Measurements from ENCODE around the gene PPM1B. TPM values are rescaled to one million over a fixed set of nuclear protein-coding genes. Genes with fewer than 3 reads are reported as not detected.

The PPM1B gene
- total and polyA plus RNA-seq, 2 of the 4 experiments (the other 2 are of a cell fraction) = 13.4 to 14.7 TPM

DNA sequence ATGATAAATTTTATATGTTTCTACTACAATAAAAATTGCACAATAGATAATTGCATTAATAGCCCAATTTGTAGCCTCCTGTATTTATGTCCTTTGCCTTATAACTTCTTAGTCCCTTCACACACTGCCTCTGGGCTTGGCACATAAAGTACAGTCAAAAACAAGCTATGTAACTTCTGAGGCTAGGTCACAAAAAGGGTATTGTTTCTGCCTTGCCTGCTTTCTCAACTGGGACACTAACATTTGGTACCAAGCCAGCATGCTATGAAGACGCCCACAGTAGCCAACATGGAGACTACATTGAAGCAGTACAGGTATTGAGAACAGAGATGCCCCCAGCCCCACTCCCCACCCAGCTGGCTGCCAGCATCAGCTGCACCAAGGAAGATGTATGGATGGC is 101.2 kb downstream of the PPM1B start:
- CTCF ChIA-PET = no interaction called here
- dilution Hi-C loops (cut with HindIII; ENCODE audit: low sequenced_read_pairs, unreplicated experiment) (no loop called here), intact Hi-C loops (cut with micrococcal nuclease) (no loop called here), in situ Hi-C loops (cut with MboI; ENCODE audit: low sequenced_read_pairs) (no loop called here)
- no peak overlapping the region for H2BK5ac ChIP-seq (ENCODE audit: low read depth, low read length, poor library complexity, severe bottlenecking)
- H3K4me1 ChIP-seq (ENCODE audit: control insufficient read depth, insufficient read depth, low read length) = peaks cover 4% of the 10 kb centered on the region
- H4K20me1 ChIP-seq (ENCODE audit: insufficient read depth, low read length) = no peaks in the 10 kb centered on the region
- no peak overlapping the region for H3K4me3 ChIP-seq (ENCODE audit: insufficient read depth, low read depth, low read length)
- H3K9me1 ChIP-seq (ENCODE audit: insufficient read depth, low read length) = no peaks in the 10 kb centered on the region
- no peak overlapping the region for H2AFZ ChIP-seq (replicated peaks; ENCODE audit: low read length, poor library complexity)
- H2AK9ac ChIP-seq (replicated peaks; ENCODE audit: low read depth, low read length, poor library complexity) = no peak overlapping the region
- no peak overlapping the region for H3K18ac ChIP-seq (ENCODE audit: low read depth, low read length)
- no peak overlapping the region for H3K4ac ChIP-seq (ENCODE audit: low read depth, low read length)
- H3K4me2 ChIP-seq (ENCODE audit: low read depth, low read length) = no peak overlapping the region
- H3K79me1 ChIP-seq (ENCODE audit: low read depth in 1 of 2, low read length in 2 of 2) = no peaks in the 10 kb centered on the region
- no peak overlapping the region for H3K27ac ChIP-seq (ENCODE audit: insufficient read depth, low read length)
- H2BK15ac ChIP-seq (ENCODE audit: low read depth, low read length) = no peak overlapping the region
- TF ChIP-seq MXI1 (IDR thresholded peaks at IDR 0.05; ENCODE audit: borderline replicate concordance, low read depth, low read length) (no peak), RFX5 (IDR thresholded peaks at IDR 0.05; ENCODE audit: low read depth, low read length) (no peak), CEBPB (IDR thresholded peaks at IDR 0.05; ENCODE audit: low read depth, low read length) (no peak), SMC3 (IDR thresholded peaks at IDR 0.05; ENCODE audit: low read depth, low read length) (no peak)
- WGBS, 2 experiments (ENCODE audit: extremely low coverage in 2 of 2, insufficient read length in 1 of 2) = no CpG with 5 or more reads among the region's 1 CpG
- H3K27me3 ChIP-seq (ENCODE audit: control insufficient read depth, insufficient read depth, low read length) = no peaks in the 10 kb centered on the region; the same call in 1 of the 2 replicates
- no peaks in the 10 kb centered on the region for H3K9me3 ChIP-seq (ENCODE audit: control insufficient read depth, insufficient read depth, low read length)
- H4K5ac ChIP-seq (ENCODE audit: low read depth, low read length) = no peak overlapping the region
- H3K9ac ChIP-seq (ENCODE audit: low read depth, low read length) = no peak overlapping the region
- H3K14ac ChIP-seq (replicated peaks; ENCODE audit: low read depth, low read length) = no peak overlapping the region
- H3K23ac ChIP-seq (ENCODE audit: low read depth, low read length) = no peak overlapping the region
- BruUV-seq (replicated peaks) = no TSS peak
- H2BK20ac ChIP-seq (ENCODE audit: low read depth, low read length) = no peak overlapping the region
- no peak overlapping the region for H2BK120ac ChIP-seq (ENCODE audit: low read depth, low read length)
- DNase-seq (no peak), ATAC-seq (ENCODE audit: low read depth) (no peak)
- no peak overlapping the region for H3K56ac ChIP-seq (ENCODE audit: extremely low read depth, insufficient read depth, low read length)
- H3K36me3 ChIP-seq (ENCODE audit: control insufficient read depth, insufficient read depth, low read length) = no peaks in the 10 kb centered on the region
- no peak overlapping the region for H4K8ac ChIP-seq (ENCODE audit: low read depth in 2 of 2, low read length in 2 of 2)
- H4K91ac ChIP-seq (ENCODE audit: insufficient read depth, low read depth, low read length) = no peak overlapping the region
- no peak overlapping the region for H2AK5ac ChIP-seq (ENCODE audit: low read depth, low read length)
- POLR2A ChIA-PET (ENCODE audit: unreplicated experiment) = no interaction called here

Data from IMR-90 (cell line).